ENCODE measurements around the gene RNF114. TPM values are rescaled to one million over a fixed set of nuclear protein-coding genes. Genes with fewer than 3 reads are reported as not detected.

Gene RNF114
- polyA plus RNA-seq, 1 of the 3 experiments (the other 2 are of a cell fraction) = 55.0 TPM

DNA sequence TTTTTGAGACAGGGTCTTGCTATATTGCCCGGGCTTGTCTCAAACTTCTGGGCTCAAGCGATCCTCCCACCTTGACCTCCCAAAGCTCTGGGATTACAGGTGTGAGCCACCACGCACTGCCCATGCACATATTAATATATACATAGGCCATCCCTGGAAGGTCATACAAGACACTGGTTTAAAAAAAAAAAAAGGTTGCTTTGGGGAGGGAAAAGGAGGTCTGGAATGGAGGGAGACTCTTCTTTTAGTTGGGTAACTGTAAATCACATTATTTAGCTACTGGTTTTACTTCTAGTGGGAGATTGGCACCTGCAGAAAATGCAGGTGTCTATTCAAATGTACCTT is 42.5 kb downstream of the RNF114 start:
- POLR2A ChIA-PET = interaction anchor here (0.6 to 2.5 kb wide), 5 partner anchors 79 to 129 kb away, joined by 3 to 15 read pairs (median 3); no protein-coding TSS in a partner anchor

DNA sequence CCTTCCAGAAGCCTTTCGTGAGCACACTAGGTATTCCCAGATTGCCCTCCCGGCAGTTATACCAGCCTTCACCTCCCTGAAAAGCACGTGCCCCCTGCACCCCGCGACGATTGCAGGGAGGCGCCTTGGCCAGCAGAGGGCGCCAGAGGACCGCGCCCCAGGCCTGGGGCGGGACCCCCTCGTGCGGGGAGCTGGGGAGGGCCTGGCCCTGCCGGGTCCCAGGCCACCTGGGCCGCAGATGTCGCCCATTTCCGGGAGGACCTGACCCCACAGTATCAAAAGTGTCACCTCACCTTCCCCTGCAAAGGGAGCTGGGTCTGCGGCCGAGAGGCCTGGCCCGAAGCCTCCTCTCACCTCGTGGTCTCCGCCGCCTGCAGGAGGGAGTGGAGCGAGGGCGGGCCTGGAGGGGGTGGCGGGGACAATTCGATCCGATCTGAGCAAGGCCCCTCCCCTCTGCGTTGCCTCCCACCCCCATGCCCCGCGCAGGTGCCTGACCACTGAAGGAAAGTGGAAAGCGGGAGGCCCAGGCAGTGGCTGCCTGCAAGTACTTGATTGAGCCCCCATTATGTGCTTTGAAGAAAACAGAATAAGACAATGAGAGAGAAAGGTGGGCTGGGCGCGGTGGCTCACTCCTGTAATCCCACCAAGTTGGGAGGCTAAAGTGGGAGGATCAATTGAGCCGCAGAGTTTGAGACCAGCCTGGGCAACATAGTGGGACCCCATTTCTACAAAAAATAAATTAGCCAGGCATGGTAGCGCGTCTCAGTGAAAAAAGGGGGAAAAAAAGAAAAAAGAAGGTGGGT is 43.0 kb downstream of the RNF114 start:
- WGBS (ENCODE audit: low lambda C conversion rate) = 40% methylated on average over 23 of the region's 37 CpGs
- Histone ChIP-seq H2AFZ (ENCODE audit: low read depth) (0 out of 2 replicates have a peak overlapping the region, but pooled peaks have one; percentile 65), H3K4me2 (peak overlapping the region; percentile 21; the same call in 1 of the 2 replicates), H3K9me3 (no peaks in the 10 kb centered on the region), H3K9me2 (no peaks in the 10 kb centered on the region), H3K4me1 (ENCODE audit: control insufficient read depth in 1 of 2, insufficient read depth in 2 of 2, low read depth in 1 of 2, low read length in 1 of 2) (peaks cover under 1 to 17% of the 10 kb centered on the region in 2 experiments; a peak in 1 of 4 replicates), H3K27ac (ENCODE audit: low read depth in 2 of 2, low read length in 1 of 2) (no peak overlapping the region), H3K79me2 (ENCODE audit: insufficient read depth) (peaks cover 14% of the 10 kb centered on the region), H3K27me3 (ENCODE audit: insufficient read depth) (no peaks in the 10 kb centered on the region), H3K4me3 (ENCODE audit: low read depth in 2 of 2, low read length in 1 of 2) (peak overlapping the region; percentile 22 to 56; a peak in 3 of 4 replicates), H3K9ac (no peak overlapping the region), H3F3A (replicated peaks; ENCODE audit: insufficient read depth) (peaks cover 8% of the 10 kb centered on the region), H4K20me1 (ENCODE audit: insufficient read depth) (peaks cover 6% of the 10 kb centered on the region), H3K36me3 (replicated peaks in 1 of 2; ENCODE audit: control insufficient read depth in 1 of 2, insufficient read depth in 2 of 2, low read length in 1 of 2) (no peaks in the 10 kb centered on the region)
- TF ChIP-seq, protein P1, sequence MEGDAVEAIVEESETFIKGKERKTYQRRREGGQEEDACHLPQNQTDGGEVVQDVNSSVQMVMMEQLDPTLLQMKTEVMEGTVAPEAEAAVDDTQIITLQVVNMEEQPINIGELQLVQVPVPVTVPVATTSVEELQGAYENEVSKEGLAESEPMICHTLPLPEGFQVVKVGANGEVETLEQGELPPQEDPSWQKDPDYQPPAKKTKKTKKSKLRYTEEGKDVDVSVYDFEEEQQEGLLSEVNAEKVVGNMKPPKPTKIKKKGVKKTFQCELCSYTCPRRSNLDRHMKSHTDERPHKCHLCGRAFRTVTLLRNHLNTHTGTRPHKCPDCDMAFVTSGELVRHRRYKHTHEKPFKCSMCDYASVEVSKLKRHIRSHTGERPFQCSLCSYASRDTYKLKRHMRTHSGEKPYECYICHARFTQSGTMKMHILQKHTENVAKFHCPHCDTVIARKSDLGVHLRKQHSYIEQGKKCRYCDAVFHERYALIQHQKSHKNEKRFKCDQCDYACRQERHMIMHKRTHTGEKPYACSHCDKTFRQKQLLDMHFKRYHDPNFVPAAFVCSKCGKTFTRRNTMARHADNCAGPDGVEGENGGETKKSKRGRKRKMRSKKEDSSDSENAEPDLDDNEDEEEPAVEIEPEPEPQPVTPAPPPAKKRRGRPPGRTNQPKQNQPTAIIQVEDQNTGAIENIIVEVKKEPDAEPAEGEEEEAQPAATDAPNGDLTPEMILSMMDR (IDR thresholded peaks at IDR 0.05) = peak; percentile 98
- TF ChIP-seq SMC3 (IDR thresholded peaks at IDR 0.05; ENCODE audit: low read depth, low read length) (peak; percentile 98), JUND (IDR thresholded peaks at IDR 0.05) (no peak), RAD21 (IDR thresholded peaks at IDR 0.05; ENCODE audit: low read length) (peak; percentile 98)
- TF ChIP-seq, protein P2, sequence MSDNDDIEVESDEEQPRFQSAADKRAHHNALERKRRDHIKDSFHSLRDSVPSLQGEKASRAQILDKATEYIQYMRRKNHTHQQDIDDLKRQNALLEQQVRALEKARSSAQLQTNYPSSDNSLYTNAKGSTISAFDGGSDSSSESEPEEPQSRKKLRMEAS (IDR thresholded peaks at IDR 0.05; ENCODE audit: low read depth) = 0 out of 2 replicates have a peak, but pooled peaks have one; percentile 29
- ChIA-PET POLR2A (interaction anchor here (0.6 to 2.5 kb wide), 5 partner anchors 78 to 129 kb away, joined by 3 to 15 read pairs (median 3); no protein-coding TSS in a partner anchor), CTCF (interaction anchor here (0.6 to 22.2 kb wide), 68 partner anchors 9 to 1411 kb away, joined by 3 to 807 read pairs (median 6); partner anchors contain the start of genes PEDS1, RNF114, SLC9A8 and UBE2V1)
- peak; percentile 93 for DNase-seq

More for the DNA sequence above, 42.5 kb downstream of the RNF114 start:
- Histone ChIP-seq H3K27me3 (ENCODE audit: insufficient read depth) (no peaks in the 10 kb centered on the region), H3K4me2 (no peak overlapping the region; the same call in 1 of the 2 replicates), H3K36me3 (replicated peaks in 1 of 2; ENCODE audit: control insufficient read depth in 1 of 2, insufficient read depth in 2 of 2, low read length in 1 of 2) (no peaks in the 10 kb centered on the region), H3K4me1 (ENCODE audit: control insufficient read depth in 1 of 2, insufficient read depth in 2 of 2, low read depth in 1 of 2, low read length in 1 of 2) (peaks cover 0 to 12% of the 10 kb centered on the region in 2 experiments; a peak in 1 of 4 replicates), H2AFZ (ENCODE audit: low read depth) (no peak overlapping the region), H3K27ac (ENCODE audit: low read depth in 2 of 2, low read length in 1 of 2) (no peak overlapping the region), H4K20me1 (ENCODE audit: insufficient read depth) (peaks cover 1% of the 10 kb centered on the region; the same call in 1 of the 2 replicates), H3F3A (replicated peaks; ENCODE audit: insufficient read depth) (peaks cover 8% of the 10 kb centered on the region), H3K9me3 (no peaks in the 10 kb centered on the region), H3K9me2 (no peaks in the 10 kb centered on the region), H3K79me2 (ENCODE audit: insufficient read depth) (peaks cover 8% of the 10 kb centered on the region), H3K4me3 (ENCODE audit: low read depth in 2 of 2, low read length in 1 of 2) (peak overlapping the region in 1 of 2 experiments; percentile 56; a peak in 1 of 4 replicates), H3K9ac (no peak overlapping the region)
- WGBS (ENCODE audit: low lambda C conversion rate) = 89% methylated on average over 3 of the region's 3 CpGs
- CTCF ChIA-PET = interaction anchor here (0.6 to 22.2 kb wide), 52 partner anchors 8 to 901 kb away, joined by 3 to 807 read pairs (median 10); partner anchors contain the start of genes PEDS1, RNF114, SLC9A8 and UBE2V1
- no peak for DNase-seq
- TF ChIP-seq TEAD4 (IDR thresholded peaks at IDR 0.05; ENCODE audit: borderline replicate concordance, insufficient read depth) (no peak), POLR2AphosphoS5 (IDR thresholded peaks at IDR 0.05; ENCODE audit: low read depth, low read length) (no peak), ELF1 (IDR thresholded peaks at IDR 0.05) (no peak), FOXJ3 (CRISPR knock-in tag; IDR thresholded peaks at IDR 0.05) (no peak), JUND (IDR thresholded peaks at IDR 0.05) (no peak), GABPA (IDR thresholded peaks at IDR 0.05; ENCODE audit: low read depth) (no peak), GATA2 (CRISPR knock-in tag; IDR thresholded peaks at IDR 0.05) (no peak), FOXM1 (IDR thresholded peaks at IDR 0.05; ENCODE audit: low read depth) (no peak), RFX5 (IDR thresholded peaks at IDR 0.05; ENCODE audit: low read length) (no peak)
- TF ChIP-seq, protein P3, sequence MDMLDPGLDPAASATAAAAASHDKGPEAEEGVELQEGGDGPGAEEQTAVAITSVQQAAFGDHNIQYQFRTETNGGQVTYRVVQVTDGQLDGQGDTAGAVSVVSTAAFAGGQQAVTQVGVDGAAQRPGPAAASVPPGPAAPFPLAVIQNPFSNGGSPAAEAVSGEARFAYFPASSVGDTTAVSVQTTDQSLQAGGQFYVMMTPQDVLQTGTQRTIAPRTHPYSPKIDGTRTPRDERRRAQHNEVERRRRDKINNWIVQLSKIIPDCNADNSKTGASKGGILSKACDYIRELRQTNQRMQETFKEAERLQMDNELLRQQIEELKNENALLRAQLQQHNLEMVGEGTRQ (IDR thresholded peaks at IDR 0.05; ENCODE audit: borderline replicate concordance, low read depth, low read length) = no peak
